ENCODE results near the gene DUSP5.

DNA sequence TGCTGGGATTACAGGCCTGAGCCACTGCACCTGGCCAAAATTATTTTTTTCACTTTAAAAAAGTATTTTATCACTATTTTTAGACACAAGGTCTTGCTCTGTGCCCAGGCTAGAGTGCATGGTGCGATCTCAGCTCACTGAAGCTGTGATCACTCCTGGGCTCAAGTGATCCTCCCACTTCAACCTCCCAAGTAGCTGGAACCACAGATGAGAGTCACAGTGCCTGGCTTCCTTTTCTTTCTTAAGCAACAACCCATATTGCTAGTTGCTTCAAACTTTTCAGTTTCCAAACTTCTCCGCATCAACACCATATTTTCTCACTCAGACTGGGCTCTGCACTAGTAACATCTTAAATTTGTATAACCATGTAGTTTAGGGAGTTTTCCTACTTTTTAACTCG is 60.3 kb downstream of the DUSP5 start:
- TF ChIP-seq, protein P1, sequence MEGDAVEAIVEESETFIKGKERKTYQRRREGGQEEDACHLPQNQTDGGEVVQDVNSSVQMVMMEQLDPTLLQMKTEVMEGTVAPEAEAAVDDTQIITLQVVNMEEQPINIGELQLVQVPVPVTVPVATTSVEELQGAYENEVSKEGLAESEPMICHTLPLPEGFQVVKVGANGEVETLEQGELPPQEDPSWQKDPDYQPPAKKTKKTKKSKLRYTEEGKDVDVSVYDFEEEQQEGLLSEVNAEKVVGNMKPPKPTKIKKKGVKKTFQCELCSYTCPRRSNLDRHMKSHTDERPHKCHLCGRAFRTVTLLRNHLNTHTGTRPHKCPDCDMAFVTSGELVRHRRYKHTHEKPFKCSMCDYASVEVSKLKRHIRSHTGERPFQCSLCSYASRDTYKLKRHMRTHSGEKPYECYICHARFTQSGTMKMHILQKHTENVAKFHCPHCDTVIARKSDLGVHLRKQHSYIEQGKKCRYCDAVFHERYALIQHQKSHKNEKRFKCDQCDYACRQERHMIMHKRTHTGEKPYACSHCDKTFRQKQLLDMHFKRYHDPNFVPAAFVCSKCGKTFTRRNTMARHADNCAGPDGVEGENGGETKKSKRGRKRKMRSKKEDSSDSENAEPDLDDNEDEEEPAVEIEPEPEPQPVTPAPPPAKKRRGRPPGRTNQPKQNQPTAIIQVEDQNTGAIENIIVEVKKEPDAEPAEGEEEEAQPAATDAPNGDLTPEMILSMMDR (IDR thresholded peaks at IDR 0.05) = no peak
- no peak for TF ChIP-seq POLR2A (IDR thresholded peaks at IDR 0.05)

Data from Peyer's patch (tissue), 4 donors.